GM12891 (cell line): Measurements from ENCODE around the gene RASGRF1.

Experiments used
- POLR2A ChIP-seq: IDR thresholded peaks from 2 replicates; pipeline ENCODE4 v1.6.1; 2011; ENCODE audit warnings: low read depth, low read length, control low read depth
- POLR2AphosphoS5 ChIP-seq: IDR thresholded peaks from 2 replicates; pipeline ENCODE4 v1.6.1; 2011; ENCODE audit warnings: low read depth, low read length, control low read depth
- POU2F2 ChIP-seq: IDR thresholded peaks from 2 replicates; pipeline ENCODE4 v1.6.1; 2011; ENCODE audit warnings: low read depth, mild to moderate bottlenecking, control low read depth, low read length, moderate library complexity

GRCh38 chr15:79078003-79078402, 12.6 kb downstream of the RASGRF1 start:
- TF ChIP-seq POLR2A: no peak
- TF ChIP-seq POLR2AphosphoS5: no peak
- TF ChIP-seq POU2F2: no peak
